Activated CD4-positive, alpha-beta T cell treated with anti-CD3 and anti-CD28 coated beads, Interleukin-2, amount 50 U/mL, for 24 hours (primary cell): ENCODE results near the gene SPDYE18.
"Not testable (repeated sequence)": the region's sequence is repeated elsewhere in the genome, so short reads cannot be mapped to it uniquely, and the experiment has no call there.

Experiments
- DNase-seq, 2 donors: peaks; one replicate each; pipeline ENCODE4 v3.0.0-alpha.2; 2020; ENCODE audit warnings: low read depth in 1 of 2, low spot score in 1 of 2

The SPDYE18 gene, protein sequence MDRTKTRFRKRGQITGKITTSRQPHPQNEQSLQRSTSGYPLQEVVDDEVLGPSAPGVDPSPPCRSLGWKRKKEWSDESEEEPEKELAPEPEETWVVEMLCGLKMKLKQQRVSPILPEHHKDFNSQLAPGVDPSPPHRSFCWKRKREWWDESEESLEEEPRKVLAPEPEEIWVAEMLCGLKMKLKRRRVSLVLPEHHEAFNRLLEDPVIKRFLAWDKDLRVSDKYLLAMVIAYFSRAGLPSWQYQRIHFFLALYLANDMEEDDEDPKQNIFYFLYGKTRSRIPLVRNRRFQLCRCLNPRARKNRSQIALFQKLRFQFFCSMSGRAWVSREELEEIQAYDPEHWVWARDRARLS

DNA sequence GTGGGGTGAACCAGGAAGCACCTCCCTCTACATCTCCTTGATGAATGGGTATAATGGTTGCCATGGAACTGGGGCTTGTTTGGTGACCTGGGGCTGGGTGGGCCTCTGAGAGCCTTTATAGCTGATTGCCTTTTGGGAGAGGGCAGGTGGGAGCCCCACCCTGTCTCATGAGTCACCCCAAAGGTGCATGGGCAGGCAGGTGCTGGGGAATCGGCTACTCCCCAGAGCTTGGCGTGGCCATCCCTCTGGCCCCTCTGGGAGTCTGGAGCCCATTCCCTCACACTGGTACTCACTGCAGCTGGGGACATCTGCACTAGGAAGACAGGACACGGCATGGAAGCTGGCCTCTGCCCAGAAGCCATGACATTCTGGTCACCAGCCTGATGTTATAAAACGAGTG, at the start of gene SPDYE18:
Gene SPDYE18, minus strand, starts transcription at position 2 of the 400 bp plus-strand sequence. CDS start 2,046 bp downstream, outside the sequence.
- DNase-seq: not testable (repeated sequence)

DNA sequence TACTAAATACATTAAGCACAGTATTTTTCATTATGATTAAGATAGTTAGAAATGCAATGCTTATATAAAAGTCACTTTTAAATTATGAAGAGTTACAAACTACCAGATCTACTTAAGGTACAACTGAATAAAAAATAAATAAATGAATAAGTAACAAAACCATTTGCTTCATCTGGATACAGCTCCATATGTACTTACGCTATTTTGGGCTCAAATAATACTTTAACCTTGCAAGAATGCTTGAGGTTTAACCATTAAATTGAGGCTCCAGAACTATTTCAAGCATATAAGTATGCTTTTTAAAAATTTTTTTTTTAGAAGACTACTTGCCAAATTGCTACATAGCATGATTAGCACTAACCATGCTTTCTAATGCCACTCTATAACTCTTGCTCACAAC, 46.0 kb upstream of the SPDYE18 start:
- not testable (repeated sequence) for DNase-seq

DNA sequence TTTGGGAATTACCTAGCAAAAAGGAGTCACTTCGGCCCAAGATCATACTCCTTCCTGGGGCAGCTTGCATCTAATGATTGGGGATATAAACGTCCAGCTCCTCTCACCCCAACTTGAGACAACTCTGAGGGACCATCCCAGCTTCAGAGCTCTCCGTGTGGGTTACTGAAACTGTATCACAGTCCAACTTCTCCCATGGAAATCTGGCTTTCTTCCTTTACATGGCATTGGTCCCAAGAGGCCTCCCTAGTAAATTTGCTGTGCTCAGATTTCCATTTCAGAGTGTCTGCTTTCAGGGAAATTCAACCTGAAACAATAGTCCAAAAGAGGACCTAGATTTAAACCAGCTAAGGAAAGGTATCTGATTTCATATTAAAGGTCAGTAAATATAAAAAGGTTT, 45.3 kb upstream of the SPDYE18 start:
- not testable (repeated sequence) for DNase-seq

DNA sequence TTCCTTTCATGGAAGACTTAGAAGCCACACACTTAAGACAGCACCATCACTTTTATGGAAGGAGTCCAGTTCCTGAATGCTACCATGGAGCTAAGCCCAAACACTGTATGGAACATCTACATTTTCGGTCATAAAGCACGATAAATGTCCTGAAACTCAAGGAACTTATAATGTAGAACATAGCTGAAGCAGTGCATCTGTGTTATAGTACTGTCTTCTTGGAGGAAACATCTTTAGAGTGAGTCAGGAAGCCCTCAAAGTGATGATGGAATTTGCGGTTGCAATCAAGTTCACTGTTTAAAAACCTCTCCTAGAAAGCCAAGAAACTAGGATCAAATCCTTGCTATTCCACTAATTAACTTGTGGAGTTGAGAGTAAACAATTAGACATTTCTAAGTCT, 43.5 kb upstream of the SPDYE18 start:
- DNase-seq: not testable (repeated sequence)

DNA sequence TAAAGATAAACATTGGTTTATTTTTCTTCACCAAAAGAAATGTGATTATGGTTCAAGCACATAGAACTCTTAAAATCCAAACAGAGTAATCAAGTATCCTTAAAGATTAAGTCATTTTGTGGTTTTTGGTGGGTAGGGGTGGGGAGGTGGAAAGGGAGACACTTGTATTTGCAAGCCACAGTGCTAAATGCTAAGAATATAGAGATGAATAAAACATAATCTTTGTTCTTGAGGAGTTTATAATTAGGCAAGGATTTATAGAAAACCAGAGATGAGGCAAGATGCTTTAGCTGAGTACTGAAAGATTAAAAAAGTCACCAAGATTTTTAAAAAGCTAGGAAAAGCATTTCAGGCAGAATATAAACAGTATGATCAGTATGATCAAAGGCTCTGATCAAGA, 40.3 kb upstream of the SPDYE18 start:
- not testable (repeated sequence) for DNase-seq

DNA sequence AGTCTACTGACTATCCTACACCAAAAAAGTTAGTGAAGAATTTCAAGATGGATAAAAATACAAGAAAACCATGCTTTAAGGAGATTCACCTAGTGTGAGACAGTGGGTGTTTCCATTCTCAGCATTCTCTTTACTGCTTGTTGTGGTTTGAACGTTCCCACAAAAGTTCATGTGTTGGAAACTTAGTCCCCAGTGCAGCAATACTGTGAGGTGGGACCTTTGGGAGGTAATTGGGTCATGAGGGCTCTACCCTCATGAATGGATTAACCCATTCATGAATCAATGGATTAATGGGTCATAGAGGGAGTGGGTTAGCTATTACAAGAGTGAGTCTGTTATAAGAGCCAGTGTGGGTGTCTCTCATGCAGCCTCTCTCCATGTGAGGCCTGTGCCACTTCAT, 38.8 kb upstream of the SPDYE18 start:
- DNase-seq: not testable (repeated sequence)

DNA sequence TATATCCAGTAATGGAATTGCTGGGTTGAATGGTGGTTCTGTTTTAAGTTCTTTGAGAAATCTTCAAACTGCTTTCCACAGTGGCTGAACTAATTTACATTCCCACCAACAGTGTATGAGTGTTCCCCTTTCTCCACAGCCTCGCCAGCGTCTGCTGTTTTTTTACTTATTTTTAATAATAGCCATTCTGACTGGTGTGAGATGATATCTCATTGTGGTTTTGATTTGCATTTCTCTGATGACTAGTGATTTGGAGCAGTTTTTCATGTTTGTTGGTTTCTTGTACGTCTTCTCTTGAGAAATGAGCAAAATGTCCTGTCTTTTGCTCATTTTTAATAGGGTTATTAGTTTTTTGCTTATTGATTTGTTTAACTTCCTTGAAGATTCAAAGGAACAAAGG, 38.1 kb upstream of the SPDYE18 start:
- DNase-seq: not testable (repeated sequence)

DNA sequence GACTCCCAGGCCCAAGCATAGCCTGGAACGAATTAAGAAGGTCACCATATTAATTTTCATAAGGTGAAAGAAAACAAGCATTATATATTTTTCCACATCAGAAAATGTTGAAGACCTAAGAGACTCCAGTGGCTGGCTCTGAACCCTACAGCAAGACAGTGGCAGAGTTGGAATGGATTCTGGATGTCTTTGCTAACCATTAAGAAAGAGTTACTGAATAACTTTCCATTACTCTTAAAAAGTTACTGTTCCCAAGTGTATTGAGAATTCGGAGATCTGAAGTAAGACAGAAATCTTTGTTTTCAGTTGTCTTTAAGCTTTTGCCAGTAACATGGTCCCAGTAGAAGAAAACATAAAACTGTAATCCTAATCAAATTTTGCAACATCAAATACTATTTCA, 29.9 kb upstream of the SPDYE18 start:
- DNase-seq: not testable (repeated sequence)

DNA sequence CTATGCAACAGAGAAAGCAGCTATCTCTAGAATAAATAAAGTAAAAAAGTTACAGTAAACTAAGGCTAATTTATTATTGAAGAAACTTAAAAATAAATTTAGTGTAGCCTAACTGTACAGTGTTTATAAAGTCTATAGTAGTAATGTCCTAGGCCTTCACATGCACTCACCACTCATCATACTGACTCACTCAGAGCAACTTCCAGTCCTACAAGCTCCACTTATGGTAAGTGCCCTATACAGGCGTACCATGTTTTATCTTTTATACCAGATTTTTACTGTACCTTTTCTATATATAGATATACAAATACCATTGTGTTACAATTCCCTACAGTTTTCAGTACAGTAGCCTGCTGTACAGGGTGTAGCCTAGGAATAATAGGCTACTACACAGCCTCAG, 19.8 kb upstream of the SPDYE18 start:
- not testable (repeated sequence) for DNase-seq

DNA sequence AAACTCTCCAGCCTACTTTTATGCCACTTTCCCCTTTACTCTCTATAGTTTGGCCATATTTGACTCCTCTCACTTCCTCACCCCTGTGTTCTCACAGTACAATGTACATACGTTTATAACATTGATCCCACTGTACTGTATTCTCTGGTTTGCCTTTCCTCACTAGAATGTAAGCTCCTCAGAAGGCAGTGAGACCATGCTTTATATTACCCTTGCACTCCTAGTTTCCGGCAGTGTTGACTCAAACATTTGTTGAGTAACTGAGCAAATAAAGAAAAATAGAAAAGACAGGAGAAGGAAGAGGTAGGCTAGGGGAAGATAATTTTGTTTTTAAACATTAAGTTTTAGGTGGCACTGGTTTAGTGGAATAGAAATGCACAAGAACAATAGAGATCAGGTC, 17.9 kb upstream of the SPDYE18 start:
- not testable (repeated sequence) for DNase-seq

DNA sequence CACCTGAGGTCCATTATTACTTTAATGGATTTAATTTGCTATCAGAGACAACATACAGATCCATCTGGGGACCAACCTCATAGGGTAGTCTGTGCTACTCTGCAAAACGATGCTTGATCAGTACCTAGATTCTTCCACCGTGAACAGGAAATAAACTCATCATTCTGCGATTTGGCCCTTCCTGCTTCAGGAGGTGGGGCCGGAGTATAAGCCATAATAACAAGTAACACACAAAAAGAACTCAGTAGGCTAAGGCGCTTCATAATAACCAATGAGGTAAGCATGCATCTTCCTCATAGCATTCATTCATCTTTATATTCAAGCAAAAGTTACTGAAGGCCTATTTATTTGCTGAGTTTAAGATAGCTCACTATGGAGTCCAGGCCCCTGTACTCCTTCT, 17.3 kb upstream of the SPDYE18 start:
- DNase-seq: not testable (repeated sequence)

DNA sequence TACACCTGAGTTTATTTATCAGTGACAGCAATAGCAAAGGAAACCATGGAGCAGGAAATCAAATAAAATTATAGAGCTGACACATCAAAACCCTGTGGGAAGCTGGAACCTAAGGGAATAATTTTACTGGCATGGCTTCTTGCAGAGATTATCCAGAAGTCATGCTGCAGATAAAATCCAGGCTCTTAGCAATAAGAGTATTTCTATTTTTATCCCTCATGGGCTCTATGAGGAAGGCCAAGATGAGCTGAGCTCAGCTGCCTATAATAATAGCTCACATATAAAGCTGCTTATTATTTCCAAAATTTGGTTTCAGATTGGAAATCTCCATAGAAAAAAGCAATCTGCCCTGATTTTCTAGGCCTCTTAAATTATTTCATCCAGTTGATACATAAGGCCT, 16.8 kb upstream of the SPDYE18 start:
- DNase-seq: not testable (repeated sequence)

DNA sequence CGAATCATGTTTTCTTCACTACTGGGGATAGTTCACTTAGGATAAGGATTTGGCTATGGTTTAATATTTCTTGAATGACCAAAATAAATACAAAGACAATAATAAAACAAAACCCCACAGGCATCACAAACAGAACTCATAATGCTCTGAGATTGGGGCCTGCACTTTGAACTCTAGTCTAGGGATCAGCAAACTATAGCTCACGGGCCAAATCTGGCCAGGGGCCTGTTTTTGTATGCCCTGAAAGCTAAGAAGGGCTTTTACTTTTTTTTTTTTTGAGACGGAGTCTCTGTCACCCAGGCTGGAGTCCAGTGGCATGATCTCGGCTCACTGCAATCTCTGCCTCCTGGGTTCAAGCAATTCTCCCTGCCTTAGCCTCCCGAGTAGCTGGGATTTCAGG, 14.7 kb upstream of the SPDYE18 start:
- DNase-seq: not testable (repeated sequence)

DNA sequence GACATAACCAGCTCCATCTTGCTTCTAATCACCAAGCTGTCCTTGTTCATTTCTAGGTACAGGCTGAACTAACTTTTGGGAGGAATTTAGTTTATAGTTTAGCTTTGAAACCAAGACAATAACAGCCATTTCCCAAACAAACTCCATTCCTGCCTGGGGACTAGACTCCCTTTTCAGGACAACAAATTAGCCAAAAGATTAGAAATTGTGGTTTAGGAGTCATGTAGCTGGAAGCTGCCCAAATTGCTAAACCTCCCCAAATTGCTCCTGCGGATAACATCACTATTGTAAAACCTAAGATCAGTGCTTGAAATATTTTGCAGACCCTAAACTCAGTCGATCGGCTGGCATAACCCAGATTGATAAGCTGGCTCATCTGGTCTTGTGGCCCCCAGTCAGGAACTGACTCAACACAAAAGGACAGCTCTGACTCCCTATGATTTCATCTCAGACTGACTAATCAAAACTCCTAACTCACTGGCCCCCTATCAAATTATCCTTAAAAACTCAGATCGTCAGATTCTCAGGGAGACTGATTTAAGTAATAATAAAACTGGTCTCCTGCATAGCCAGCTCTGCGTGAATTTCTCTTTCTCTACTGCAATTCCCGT, 12.5 kb upstream of the SPDYE18 start:
- not testable (repeated sequence) for DNase-seq

DNA sequence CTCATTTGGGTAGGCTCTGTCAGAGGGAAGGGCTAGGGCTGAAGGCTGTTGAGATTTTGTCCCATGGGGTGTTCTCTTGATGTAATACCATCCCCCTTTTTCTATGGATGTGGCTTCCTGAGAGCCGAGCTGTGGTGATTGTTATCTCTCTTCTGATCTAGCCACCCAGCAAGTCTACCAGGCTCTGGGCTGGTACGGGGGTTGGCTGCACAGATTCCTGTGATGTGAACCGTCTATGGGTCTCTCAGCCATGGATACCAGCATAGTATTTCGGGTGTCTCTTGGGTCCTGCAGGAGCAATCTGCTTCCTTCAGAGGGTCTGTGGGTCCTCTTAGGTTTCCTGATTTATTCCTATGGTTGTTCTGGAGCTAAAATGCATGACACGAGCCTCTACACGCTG, 8.8 kb upstream of the SPDYE18 start:
- DNase-seq: not testable (repeated sequence)

DNA sequence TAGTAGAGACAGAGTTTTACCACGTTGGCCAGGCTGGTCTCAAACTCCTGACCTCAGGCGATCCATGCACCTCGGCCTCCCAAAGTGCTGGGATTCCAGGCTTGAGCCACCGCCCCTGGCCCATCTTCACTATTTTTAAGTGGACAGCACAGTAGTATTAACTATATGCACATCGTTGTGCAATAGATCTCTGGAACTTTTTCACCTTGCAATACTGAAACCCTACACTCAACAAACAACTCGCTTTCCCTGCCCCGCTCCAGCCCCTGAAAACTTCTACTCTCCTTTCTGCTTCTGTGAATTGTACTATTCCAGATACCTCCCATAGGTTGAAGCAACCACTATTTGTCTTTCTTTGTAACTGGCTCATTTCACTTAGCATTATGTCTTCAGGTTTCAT, 3.5 kb upstream of the SPDYE18 start:
- not testable (repeated sequence) for DNase-seq

DNA sequence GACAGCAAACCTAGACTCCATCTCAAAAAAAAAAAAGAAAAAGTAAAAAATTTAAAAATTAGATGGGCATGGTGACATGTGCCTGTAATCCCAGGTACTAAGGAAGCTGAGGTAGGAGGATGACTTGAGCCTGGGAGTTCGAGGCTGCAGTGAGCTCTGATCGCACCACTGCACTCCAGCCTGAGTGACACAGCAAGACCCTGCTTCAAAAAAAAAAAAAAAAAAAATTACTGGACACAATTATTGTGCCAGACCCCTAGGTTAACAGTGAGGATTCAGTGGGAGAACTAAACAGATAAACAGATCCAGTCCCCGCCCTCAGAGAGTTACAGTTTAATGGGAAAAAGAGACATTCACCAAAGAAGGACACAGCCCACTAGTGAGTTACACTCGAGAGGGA, 1.4 kb upstream of the SPDYE18 start:
- DNase-seq: not testable (repeated sequence)

DNA sequence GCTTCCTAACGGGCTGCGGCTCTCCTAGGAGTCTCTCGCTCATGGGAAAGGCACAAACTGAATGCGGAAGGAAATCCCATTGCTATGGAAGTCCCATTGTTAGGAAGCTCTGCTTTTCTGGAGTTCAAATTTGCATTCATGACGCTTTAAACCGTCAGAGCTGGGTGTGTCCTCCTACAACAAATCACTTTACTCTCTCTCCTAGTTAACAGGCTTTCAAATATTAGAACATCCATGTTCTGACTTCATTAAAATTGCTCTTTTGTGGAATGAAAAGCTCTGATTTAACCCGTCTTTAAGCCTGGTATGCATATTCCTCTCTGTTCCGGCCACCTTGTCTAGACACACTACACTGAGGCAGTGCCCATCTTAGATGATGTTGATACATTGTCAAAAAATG, 30.1 kb downstream of the SPDYE18 start, which contains the start of gene SPDYE17:
Gene SPDYE17, minus strand, starts transcription at position 101 of the 400 bp plus-strand sequence. CDS start 1,791 bp downstream, outside the sequence.
- not testable (repeated sequence) for DNase-seq

DNA sequence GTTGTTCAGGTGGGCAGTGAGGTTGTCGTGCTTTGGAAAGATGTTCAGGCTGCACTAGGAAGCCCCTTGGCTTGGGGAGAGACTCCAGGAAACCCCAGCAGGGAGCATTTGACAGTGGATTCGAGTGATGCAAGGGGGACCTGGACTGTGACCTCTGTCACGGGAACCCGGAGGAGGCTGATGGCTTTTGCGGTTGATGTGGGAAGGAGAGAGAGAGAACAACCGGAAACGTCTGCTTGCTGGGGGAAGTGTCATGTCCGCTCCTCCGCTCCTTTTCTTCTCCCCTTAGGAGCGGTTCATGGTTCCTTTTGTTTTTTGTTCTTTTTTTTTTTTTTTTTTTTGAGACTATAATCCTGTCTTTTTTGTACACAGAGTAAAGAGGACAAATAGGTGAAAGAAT, 36.0 kb downstream of the SPDYE18 start:
- not testable (repeated sequence) for DNase-seq

DNA sequence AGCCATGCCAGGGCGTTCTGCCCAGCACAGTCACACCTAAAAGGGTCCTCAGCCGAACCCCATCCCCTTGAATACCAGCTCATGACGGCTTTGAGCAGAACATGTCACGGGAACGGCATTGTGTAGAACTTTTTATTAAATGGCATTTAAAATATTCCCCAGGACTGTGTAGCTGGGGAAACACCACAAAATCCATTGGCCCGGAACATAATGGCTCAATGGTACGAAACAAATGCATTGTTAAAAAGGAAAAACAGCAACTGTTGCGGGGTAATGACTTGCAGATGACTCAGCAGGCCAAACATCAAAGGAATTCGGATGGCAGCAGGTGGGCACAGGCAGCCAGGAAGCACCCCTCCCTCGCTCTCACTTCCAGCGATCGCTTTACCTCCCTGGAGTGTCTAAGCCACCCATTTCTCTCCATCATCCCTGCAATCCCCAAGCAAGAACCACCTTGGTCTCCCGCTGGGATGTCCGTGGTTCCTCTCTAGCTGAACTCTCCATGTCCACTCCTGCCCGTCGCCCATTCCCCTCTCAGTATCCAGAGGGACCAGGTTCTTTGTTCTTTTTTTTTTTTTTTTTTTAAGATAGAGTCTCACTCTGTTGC, 52.2 kb downstream of the SPDYE18 start:
- not testable (repeated sequence) for DNase-seq

DNA sequence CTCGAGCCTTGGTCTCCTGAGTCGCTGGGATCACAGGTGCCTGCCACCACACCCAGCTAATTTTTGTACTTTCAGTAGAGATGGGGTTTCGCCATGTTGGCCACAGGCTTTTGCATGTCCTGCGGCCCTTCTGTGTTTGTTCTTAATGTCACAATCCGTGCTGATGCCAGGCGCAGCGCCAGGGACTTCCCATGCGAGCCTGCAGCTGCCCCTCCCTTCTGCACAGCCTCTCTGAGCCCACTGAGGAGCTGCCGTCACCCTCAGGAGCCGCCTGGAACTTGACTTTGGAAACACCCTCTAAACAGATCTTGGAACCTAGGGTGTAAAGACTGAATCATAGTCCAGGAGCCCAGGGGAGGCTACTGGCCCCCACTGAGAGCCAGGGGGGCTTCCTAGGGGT, 54.4 kb downstream of the SPDYE18 start:
- DNase-seq: not testable (repeated sequence)
